Stomach (tissue), 9 donors: ENCODE results near the gene INSIG1. TPM values are rescaled to one million over a fixed set of nuclear protein-coding genes. Genes with fewer than 3 reads are reported as not detected.

Source experiments
- DNase-seq, 2 donors: peaks; one replicate each; pipeline versions ENCODE4 v3.0.0 to v3.0.0-alpha.2; 2013 to 2019
- H3K27ac ChIP-seq, 5 donors: fragments of 200-600 bp in 4 of 5; sonication (generic) in 4 of 5; one replicate each; pipeline ENCODE4 v1.5.1; 2013 to 2019; ENCODE audit warnings: mild to moderate bottlenecking in 1 of 5, moderate library complexity in 1 of 5
- H3K27me3 ChIP-seq, 3 donors: fragments of 200-600 bp; sonication (generic); one replicate each; pipeline ENCODE4 v1.5.1; 2017 to 2019; ENCODE audit warnings: mixed run types in 1 of 3
- H3K36me3 ChIP-seq, 4 donors: fragments of 200-600 bp; sonication (generic); 1 replicate in 3 of 4; 2 replicates in 1 of 4; pipeline ENCODE4 v1.5.1; 2016 to 2019
- H3K4me1 ChIP-seq, 4 donors: fragments of 200-600 bp; sonication (generic); one replicate each; pipeline ENCODE4 v1.5.1; 2016 to 2019
- H3K4me3 ChIP-seq, 4 donors: fragments of 200-600 bp; sonication (generic) in 3 of 4; one replicate each; pipeline ENCODE4 v1.5.1; 2016 to 2019; ENCODE audit warnings: mild to moderate bottlenecking in 1 of 4
- H3K9me3 ChIP-seq, 4 donors: fragments of 200-600 bp; sonication (generic); one replicate each; pipeline ENCODE4 v1.5.1; 2016 to 2019
- EP300 ChIP-seq: sonication (generic); formaldehyde crosslinking; IDR thresholded peaks from one replicate; pipeline ENCODE4 v1.6.1; 2017; ENCODE audit warnings: antibody characterized with exemption
- POLR2A ChIP-seq, 4 donors: fragments of 450-650 bp; IDR thresholded peaks; one replicate each; pipeline ENCODE4 v1.6.1; 2016; ENCODE audit warnings: antibody characterized with exemption in 4 of 4, control low read depth in 2 of 4, mild to moderate bottlenecking in 1 of 4, moderate library complexity in 1 of 4
- POLR2AphosphoS5 ChIP-seq, 3 donors: sonication (generic); formaldehyde crosslinking; IDR thresholded peaks; one replicate each; pipeline ENCODE4 v1.6.1; 2016; ENCODE audit warnings: antibody characterized with exemption in 3 of 3
- WGBS, 5 donors: extraction: QIAGEN DNeasy Blood & Tissue Kit in 3 of 5; methylation state at CpG; one replicate each; pipeline versions ENCODE4 v1.1.5 to v1.1.7; 2013 to 2018; 5-methylcytosine and 5-hydroxymethylcytosine counted together
- intact Hi-C: fragments of 100-400 bp; cut with DNase I; formaldehyde crosslinking; loops from one replicate; pipeline ENCODE4 v1.15.1; 2023; ENCODE audit warnings: low total_unique reads
- polyA plus RNA-seq, 3 donors: library from polyadenylated mRNA; stranded (reverse); fragments of 200-250 nt; gene quantifications; one replicate each; pipeline ENCODE4 v1.2.3, GENCODE V29; 2013
- total RNA-seq, 5 donors: library from RNA; depleted of rRNA; stranded (reverse); fragments of >200 nt; gene quantifications; one replicate each; pipeline versions ENCODE4 v1.1.0 to v1.2.3, GENCODE V29; 2014 to 2016
- TF ChIP-seq, protein P1 (sequence below), 7 experiments: fragments of 450-650 bp in 4 of 7; fragments of 200-600 bp in 3 of 7; sonication (generic) in 3 of 7; IDR thresholded peaks; one replicate each; pipeline ENCODE4 v1.5.1; 2016 to 2019; ENCODE audit warnings: antibody characterized with exemption in 7 of 7, control low read depth in 2 of 7, mild to moderate bottlenecking in 1 of 7
- donor health status: healthy with polysubstance abuse.
- donor health status: Bipolar disorder and iron deficiency.
- donor health status: healthy.

INSIG1 gene
- total and polyA plus RNA-seq, 8 donors: 9.9 to 65.2 (median 34.2) TPM

DNA sequence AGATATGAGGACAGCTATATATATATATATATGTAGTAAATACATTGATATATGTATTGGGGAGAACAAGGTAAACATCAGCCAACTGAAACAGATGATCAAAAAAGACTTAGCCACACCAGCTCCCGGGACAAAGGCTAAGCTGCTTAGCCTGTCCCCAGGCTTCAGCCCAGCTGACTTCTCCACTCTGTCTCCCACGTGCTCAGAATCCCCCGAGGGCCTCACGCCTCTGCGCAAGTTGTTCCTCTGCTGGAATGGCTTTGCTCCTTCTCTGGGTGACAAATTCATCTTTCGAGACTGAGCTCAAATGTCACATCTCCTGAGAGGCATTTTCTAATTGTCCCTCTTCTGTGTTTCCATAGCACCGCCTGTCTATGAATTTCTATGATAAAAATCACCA lies 8.6 kb upstream of the INSIG1 start:
- H3K36me3 ChIP-seq: no peaks in the 10 kb centered on the region
- DNase-seq: no peak
- no peak overlapping the region for H3K4me3 ChIP-seq
- H3K4me1 ChIP-seq: peaks cover 0 to 9% (median 2%) of the 10 kb centered on the region in 4 donors
- no peak overlapping the region for H3K27ac ChIP-seq
- intact Hi-C loops: no loop called here
- H3K9me3 ChIP-seq: no peaks in the 10 kb centered on the region
- TF ChIP-seq, protein P1, sequence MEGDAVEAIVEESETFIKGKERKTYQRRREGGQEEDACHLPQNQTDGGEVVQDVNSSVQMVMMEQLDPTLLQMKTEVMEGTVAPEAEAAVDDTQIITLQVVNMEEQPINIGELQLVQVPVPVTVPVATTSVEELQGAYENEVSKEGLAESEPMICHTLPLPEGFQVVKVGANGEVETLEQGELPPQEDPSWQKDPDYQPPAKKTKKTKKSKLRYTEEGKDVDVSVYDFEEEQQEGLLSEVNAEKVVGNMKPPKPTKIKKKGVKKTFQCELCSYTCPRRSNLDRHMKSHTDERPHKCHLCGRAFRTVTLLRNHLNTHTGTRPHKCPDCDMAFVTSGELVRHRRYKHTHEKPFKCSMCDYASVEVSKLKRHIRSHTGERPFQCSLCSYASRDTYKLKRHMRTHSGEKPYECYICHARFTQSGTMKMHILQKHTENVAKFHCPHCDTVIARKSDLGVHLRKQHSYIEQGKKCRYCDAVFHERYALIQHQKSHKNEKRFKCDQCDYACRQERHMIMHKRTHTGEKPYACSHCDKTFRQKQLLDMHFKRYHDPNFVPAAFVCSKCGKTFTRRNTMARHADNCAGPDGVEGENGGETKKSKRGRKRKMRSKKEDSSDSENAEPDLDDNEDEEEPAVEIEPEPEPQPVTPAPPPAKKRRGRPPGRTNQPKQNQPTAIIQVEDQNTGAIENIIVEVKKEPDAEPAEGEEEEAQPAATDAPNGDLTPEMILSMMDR (IDR thresholded peaks at IDR 0.05): no peak
- no peak for TF ChIP-seq POLR2A (IDR thresholded peaks at IDR 0.05)
- no peak for TF ChIP-seq POLR2AphosphoS5 (IDR thresholded peaks at IDR 0.05)
- no peak for TF ChIP-seq EP300
- 79 to 87% (median 82%) methylated on average over 7 of the region's 7 CpGs for WGBS, 5 donors
- peaks cover 0 to 10% (median 0%) of the 10 kb centered on the region in 3 donors for H3K27me3 ChIP-seq

- H3K27me3 ChIP-seq: peaks cover 0 to 4% (median 0%) of the 10 kb centered on the region in 3 donors
- 74 to 92% (median 80%) methylated on average over 11 of the region's 11 CpGs for WGBS, 5 donors
- H3K4me3 ChIP-seq: no peak overlapping the region
- no peaks in the 10 kb centered on the region for H3K9me3 ChIP-seq
- no peak for DNase-seq
- no peak for TF ChIP-seq POLR2AphosphoS5 (IDR thresholded peaks at IDR 0.05)
- no peak for TF ChIP-seq POLR2A (IDR thresholded peaks at IDR 0.05)
- TF ChIP-seq, protein P1 (IDR thresholded peaks at IDR 0.05): no peak
- TF ChIP-seq EP300: no peak
- no peak overlapping the region for H3K27ac ChIP-seq
- intact Hi-C loops: no loop called here
- H3K4me1 ChIP-seq: peaks cover 0 to 9% (median 2%) of the 10 kb centered on the region in 4 donors
- no peaks in the 10 kb centered on the region for H3K36me3 ChIP-seq
These were observed 7.7 kb upstream of the INSIG1 start for GRCh38 chr7:155289949-155290501.

- no peaks in the 10 kb centered on the region for H3K9me3 ChIP-seq
- TF ChIP-seq POLR2A (IDR thresholded peaks at IDR 0.05): no peak
- peak in 1 of 3 donors; percentile 15 for TF ChIP-seq POLR2AphosphoS5 (IDR thresholded peaks at IDR 0.05)
- no peaks in the 10 kb centered on the region for H3K36me3 ChIP-seq
- peak; percentile 26 to 52 for DNase-seq
- H3K27me3 ChIP-seq: no peaks in the 10 kb centered on the region
- H3K4me1 ChIP-seq: peaks cover 0 to 15% (median 3%) of the 10 kb centered on the region in 4 donors
- intact Hi-C loops: no loop called here
- 49 to 66% (median 55%) methylated on average over 5 of the region's 5 CpGs for WGBS, 5 donors
- no peak overlapping the region for H3K27ac ChIP-seq
- H3K4me3 ChIP-seq: no peak overlapping the region
These were observed 6.6 kb upstream of the INSIG1 start for GRCh38 chr7:155291045-155291530.

DNA sequence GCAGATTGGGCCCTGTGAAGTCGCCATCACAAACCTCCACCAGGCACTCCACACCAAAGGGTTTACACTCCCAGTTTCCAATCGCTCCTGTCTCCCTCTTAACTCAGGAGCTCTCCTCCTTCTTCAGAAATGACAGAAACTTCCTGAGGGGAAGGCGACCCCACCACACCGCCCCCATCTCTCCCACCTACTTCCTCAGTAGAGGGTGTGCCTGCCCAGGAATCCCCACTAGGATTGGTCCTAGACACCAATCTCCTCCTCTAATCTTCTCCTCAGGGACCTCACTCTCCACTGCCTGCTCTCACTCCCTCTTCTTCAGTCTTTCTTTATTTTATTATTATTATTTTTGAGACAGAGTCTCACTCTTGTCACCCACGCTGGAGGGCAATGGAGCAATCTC lies 5.9 kb upstream of the INSIG1 start:
- no peak for DNase-seq
- intact Hi-C loops: no loop called here
- no peak for TF ChIP-seq POLR2A (IDR thresholded peaks at IDR 0.05)
- no peak for TF ChIP-seq POLR2AphosphoS5 (IDR thresholded peaks at IDR 0.05)
- TF ChIP-seq EP300: no peak
- TF ChIP-seq, protein P1 (IDR thresholded peaks at IDR 0.05): no peak

DNA sequence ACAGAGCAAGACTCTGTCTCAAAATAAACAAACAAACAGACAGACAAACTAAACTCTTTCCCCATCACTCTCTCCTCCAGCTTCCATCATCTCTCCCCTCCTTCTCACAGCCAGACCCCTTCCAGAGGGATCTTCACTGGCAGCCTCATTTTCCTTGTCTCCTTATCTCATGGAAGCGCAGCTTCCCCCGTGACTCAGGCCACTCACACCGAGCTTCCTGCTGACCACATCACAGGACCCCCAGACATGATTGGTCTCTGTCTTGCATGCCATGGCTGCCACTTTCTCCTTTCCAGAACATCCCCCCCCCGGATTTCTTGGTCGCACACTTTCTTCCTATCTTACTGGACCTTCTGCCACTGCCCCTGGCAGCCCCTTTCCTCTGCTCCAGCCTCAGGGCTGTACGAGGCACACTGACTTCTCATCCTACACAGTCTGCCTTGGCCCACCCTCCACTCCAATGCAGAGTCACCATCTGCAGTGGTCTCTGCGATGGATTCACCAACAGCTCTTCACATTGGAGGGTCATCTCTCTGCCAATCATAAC lies 4.9 kb upstream of the INSIG1 start:
- Histone ChIP-seq H3K36me3 (no peaks in the 10 kb centered on the region), H3K27me3 (no peaks in the 10 kb centered on the region), H3K4me3 (no peak overlapping the region), H3K4me1 (peaks cover 0 to 25% (median 12%) of the 10 kb centered on the region in 4 donors), H3K9me3 (no peaks in the 10 kb centered on the region), H3K27ac (no peak overlapping the region)
- TF ChIP-seq POLR2A (IDR thresholded peaks at IDR 0.05) (no peak), POLR2AphosphoS5 (IDR thresholded peaks at IDR 0.05) (no peak), EP300 (no peak)
- TF ChIP-seq, protein P1 (IDR thresholded peaks at IDR 0.05): no peak
- DNase-seq: no peak
- intact Hi-C loops: no loop called here
- 74 to 89% (median 80%) methylated on average over 7 of the region's 7 CpGs for WGBS, 5 donors

More for the DNA sequence above, 5.9 kb upstream of the INSIG1 start:
- H3K4me3 ChIP-seq: no peak overlapping the region
- WGBS, 5 donors: 81 to 87% (median 85%) methylated on average over 5 of the region's 5 CpGs
- no peaks in the 10 kb centered on the region for H3K9me3 ChIP-seq
- peaks cover 0 to 21% (median 9%) of the 10 kb centered on the region in 4 donors for H3K4me1 ChIP-seq
- no peaks in the 10 kb centered on the region for H3K27me3 ChIP-seq
- H3K36me3 ChIP-seq: no peaks in the 10 kb centered on the region
- H3K27ac ChIP-seq: no peak overlapping the region
